GM18526 (cell line): ENCODE measurements around the gene EPHX1.

Experiments used
- POLR2A ChIP-seq: IDR thresholded peaks from 3 replicates; pipeline ENCODE4 v1.6.1; 2011; ENCODE audit not compliant: insufficient read length; ENCODE audit errors: extremely low read depth

EPHX1 gene

DNA sequence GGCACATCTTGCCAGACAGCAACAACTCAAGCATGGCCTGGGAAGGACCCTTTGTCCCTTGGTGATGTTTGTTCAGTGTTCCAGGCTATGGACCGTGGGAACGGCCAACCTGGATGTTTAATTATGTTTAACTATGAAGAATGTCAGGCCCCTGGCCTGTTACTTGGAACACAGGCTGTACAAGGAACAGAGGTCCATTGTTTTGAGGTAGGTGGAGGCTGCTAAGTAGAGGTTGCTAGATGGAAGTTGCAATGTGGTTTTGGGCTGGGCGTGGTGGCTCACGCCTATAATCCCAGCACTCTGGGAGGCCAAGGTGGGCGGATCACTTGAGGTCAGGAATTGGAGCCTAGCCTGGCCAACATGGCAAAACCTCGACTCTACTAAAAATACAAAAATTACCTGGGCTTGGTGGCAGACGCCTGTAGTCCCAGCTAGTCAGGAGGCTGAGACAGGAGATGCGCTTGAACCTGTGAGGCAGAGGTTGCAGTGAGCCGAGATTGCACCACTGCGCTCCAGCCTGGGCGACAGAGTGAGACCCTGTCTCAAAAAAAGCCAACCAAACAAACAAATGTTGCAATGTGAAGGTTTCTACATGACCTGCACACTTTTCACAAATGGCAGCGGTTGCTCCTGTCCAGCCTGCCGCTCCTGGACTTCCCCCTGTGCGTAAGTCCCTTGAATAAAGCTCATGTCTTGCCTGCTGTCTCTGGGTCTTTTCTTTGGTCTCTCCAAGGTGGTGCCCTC is 81.5 kb downstream of the EPHX1 start:
- TF ChIP-seq POLR2A, result no peak

DNA sequence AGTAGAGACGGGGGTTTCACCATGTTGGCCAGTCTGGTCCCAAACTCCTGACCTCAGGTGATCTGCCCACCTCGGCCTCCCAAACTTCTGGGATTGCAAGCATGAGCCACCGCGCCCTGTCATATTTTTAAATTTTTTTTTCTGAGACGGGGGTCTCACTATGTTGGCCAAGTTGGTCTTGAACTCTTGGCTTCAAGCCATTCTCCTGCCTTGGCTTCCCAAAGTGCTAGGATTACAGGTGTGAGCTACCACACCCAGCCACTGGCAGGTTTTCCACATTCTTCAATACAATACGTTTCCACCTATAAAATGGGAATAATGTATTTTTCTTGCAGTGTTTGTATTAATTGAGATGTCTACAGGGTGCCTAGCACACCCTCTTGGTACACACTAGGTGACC is 82.4 kb downstream of the EPHX1 start:
- TF ChIP-seq POLR2A, result no peak
